OCI-LY7 (cell line): Measurements from ENCODE around the gene SPTLC2. TPM values are rescaled to one million over a fixed set of nuclear protein-coding genes. Genes with fewer than 3 reads are reported as not detected.
"Not testable (repeated sequence)": the region's sequence is repeated elsewhere in the genome, so short reads cannot be mapped to it uniquely, and the experiment has no call there.

Experiments used
- BruUV-seq: library from RNA; stranded (reverse); fragments of 400-500 nt; replicated peaks from 2 replicates; lab custom pipeline; 2021; lab: Mats Ljungman, UMichigan
- CTCF ChIA-PET: fragments of 300-600 bp; sonication (Branson Sonifier 250); formaldehyde crosslinking; loops from one replicate; lab custom pipeline; 2022; ENCODE audit warnings: antibody characterized with exemption; ENCODE audit not compliant: unreplicated experiment; lab: Charles Lee
- POLR2A ChIA-PET: fragments of 300-600 bp; sonication (Branson Sonifier 250); formaldehyde crosslinking; loops from one replicate; lab custom pipeline; 2022; ENCODE audit warnings: antibody characterized with exemption; lab: Charles Lee
- DNase-seq: peaks from one replicate; pipeline ENCODE4 v3.0.0-alpha.2; 2015; ENCODE audit warnings: low spot score
- H2AFZ ChIP-seq: fragments of 200-600 bp; sonication (generic), shearing (Covaris generic); 2 replicates; pipeline ENCODE4 v1.6.1; 2014; ENCODE audit warnings: mild to moderate bottlenecking, antibody characterized with exemption, low read length, moderate library complexity
- H3K27ac ChIP-seq: fragments of 200-600 bp; sonication (generic); 2 replicates; pipeline ENCODE4 v1.5.1; 2014; ENCODE audit warnings: mixed run types, low read depth, mild to moderate bottlenecking, moderate library complexity, low read length, inconsistent platforms; ENCODE audit not compliant: poor library complexity, severe bottlenecking
- H3K36me3 ChIP-seq: fragments of 200-600 bp; sonication (generic); 2 replicates; pipeline ENCODE4 v1.6.1; 2014; ENCODE audit warnings: mild to moderate bottlenecking, antibody characterized with exemption, low read length, moderate library complexity, mixed read lengths; ENCODE audit not compliant: insufficient read depth
- H3K4me1 ChIP-seq: fragments of 200-600 bp; sonication (generic); 2 replicates; pipeline ENCODE4 v1.5.1; 2014; ENCODE audit warnings: mild to moderate bottlenecking, low read length; ENCODE audit not compliant: insufficient read depth, poor library complexity, severe bottlenecking
- H3K4me2 ChIP-seq: fragments of 200-600 bp; sonication (generic); 2 replicates; pipeline ENCODE4 v1.6.1; 2014; ENCODE audit warnings: mild to moderate bottlenecking, low read length
- H3K4me3 ChIP-seq: fragments of 200-600 bp; sonication (generic); 2 replicates; pipeline ENCODE4 v1.5.1; 2014; ENCODE audit warnings: mild to moderate bottlenecking, low read depth, low read length; ENCODE audit not compliant: poor library complexity, severe bottlenecking
- H3K79me2 ChIP-seq: fragments of 200-600 bp; sonication (generic); 2 replicates; pipeline ENCODE4 v1.6.1; 2016; ENCODE audit warnings: low read depth, mild to moderate bottlenecking, low read length, moderate library complexity, mixed read lengths; ENCODE audit not compliant: insufficient read depth
- H3K9me2 ChIP-seq: fragments of 200-600 bp; sonication (generic); 2 replicates; pipeline ENCODE4 v1.6.1; 2016; ENCODE audit warnings: mild to moderate bottlenecking, low read length, mixed read lengths; ENCODE audit not compliant: insufficient read depth
- H3K9me3 ChIP-seq: fragments of 200-600 bp; sonication (generic); 2 replicates; pipeline ENCODE4 v1.6.1; 2014; ENCODE audit warnings: mild to moderate bottlenecking, mixed run types, low read length, mixed read lengths
- H4K20me1 ChIP-seq: fragments of 200-600 bp; sonication (generic); 2 replicates; pipeline ENCODE4 v1.6.1; 2014; ENCODE audit warnings: mild to moderate bottlenecking, antibody characterized with exemption, low read length, moderate library complexity, mixed read lengths; ENCODE audit not compliant: insufficient read depth
- EZH2phosphoT487 ChIP-seq: fragments of 200-600 bp; sonication (generic); IDR thresholded peaks from 2 replicates; pipeline ENCODE4 v1.6.1; 2018; ENCODE audit warnings: low read depth, borderline replicate concordance, mild to moderate bottlenecking, mixed run types, antibody characterized with exemption, low read length, moderate library complexity, mixed read lengths
- intact Hi-C: fragments of 100-400 bp; cut with micrococcal nuclease; formaldehyde crosslinking; loops from one replicate; pipeline ENCODE4 v1.10.0; 2022; ENCODE audit not compliant: unreplicated experiment
- total RNA-seq, 2 experiments: library from RNA; depleted of rRNA in 1 of 2; stranded (reverse); fragments of >200 nt in 1 of 2; shearing (Covaris generic) in 1 of 2; gene quantifications; 2 replicates each; pipeline ENCODE4 v1.2.3, GENCODE V29; 2014 to 2022
- TF ChIP-seq, protein P1 (sequence below): fragments of 200-600 bp; sonication (generic); conservative IDR thresholded peaks from 2 replicates; pipeline ENCODE4 v1.5.1; 2014; ENCODE audit warnings: mild to moderate bottlenecking, antibody characterized with exemption, low read length, moderate library complexity, mixed read lengths

The SPTLC2 gene
- total RNA-seq, 2 experiments from 2014 or later = 14.7 to 45.1 TPM

DNA sequence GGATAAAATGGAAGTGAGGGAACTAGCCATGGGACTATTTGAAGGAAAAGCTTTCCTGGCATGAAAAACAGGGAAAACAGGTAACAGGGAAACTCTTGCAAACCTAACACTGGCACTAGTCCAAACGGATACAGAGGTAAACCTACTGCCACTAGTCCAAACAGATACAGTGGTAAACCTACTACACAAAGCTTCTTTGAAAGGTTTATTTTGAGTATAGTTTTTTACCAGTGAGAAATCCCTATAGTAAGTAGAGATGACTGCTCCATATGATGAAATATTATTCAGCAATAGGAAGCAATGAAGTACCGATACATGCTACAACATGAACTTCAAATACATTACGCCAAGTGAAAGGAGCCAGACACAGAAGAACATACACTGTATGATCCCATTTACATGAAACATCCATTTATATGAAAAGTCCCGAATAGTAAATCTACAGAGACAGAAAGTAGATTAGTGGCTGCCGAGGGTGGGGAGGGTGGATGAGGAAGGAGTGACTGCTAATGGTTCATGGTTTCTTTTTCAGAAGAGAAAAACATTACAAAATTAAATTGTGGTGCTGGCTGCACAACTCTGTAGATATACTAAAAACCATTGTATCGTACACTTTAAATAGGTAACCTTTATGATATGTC lies 25.5 kb downstream of the SPTLC2 start:
- intact Hi-C loops = loop anchor here (10.0 kb wide), 1 partner anchor 556 kb away; no protein-coding TSS in a partner anchor
- H3K36me3 ChIP-seq = peaks cover 37% of the 10 kb centered on the region
- ChIA-PET POLR2A (interaction anchor here (1.2 to 2.2 kb wide), 3 partner anchors 16 to 132 kb away, joined by 3 to 12 read pairs (median 3); no protein-coding TSS in a partner anchor), CTCF (no interaction called here)
- no peaks in the 10 kb centered on the region for H3K9me2 ChIP-seq
- BruUV-seq = no TSS peak
- H3K27ac ChIP-seq = peak overlapping the region; percentile 91
- peaks cover 90% of the 10 kb centered on the region for H3K79me2 ChIP-seq
- no peaks in the 10 kb centered on the region; the same call in 1 of the 2 replicates for H3K9me3 ChIP-seq
- peak overlapping the region; percentile 43 for H3K4me3 ChIP-seq
- TF ChIP-seq, protein P1, sequence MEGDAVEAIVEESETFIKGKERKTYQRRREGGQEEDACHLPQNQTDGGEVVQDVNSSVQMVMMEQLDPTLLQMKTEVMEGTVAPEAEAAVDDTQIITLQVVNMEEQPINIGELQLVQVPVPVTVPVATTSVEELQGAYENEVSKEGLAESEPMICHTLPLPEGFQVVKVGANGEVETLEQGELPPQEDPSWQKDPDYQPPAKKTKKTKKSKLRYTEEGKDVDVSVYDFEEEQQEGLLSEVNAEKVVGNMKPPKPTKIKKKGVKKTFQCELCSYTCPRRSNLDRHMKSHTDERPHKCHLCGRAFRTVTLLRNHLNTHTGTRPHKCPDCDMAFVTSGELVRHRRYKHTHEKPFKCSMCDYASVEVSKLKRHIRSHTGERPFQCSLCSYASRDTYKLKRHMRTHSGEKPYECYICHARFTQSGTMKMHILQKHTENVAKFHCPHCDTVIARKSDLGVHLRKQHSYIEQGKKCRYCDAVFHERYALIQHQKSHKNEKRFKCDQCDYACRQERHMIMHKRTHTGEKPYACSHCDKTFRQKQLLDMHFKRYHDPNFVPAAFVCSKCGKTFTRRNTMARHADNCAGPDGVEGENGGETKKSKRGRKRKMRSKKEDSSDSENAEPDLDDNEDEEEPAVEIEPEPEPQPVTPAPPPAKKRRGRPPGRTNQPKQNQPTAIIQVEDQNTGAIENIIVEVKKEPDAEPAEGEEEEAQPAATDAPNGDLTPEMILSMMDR = no peak
- TF ChIP-seq EZH2phosphoT487 = no peak
- DNase-seq = no peak
- no peak overlapping the region for H2AFZ ChIP-seq
- H4K20me1 ChIP-seq = no peaks in the 10 kb centered on the region
- H3K4me1 ChIP-seq = peaks cover 99% of the 10 kb centered on the region
- peak overlapping the region; percentile 89 for H3K4me2 ChIP-seq

DNA sequence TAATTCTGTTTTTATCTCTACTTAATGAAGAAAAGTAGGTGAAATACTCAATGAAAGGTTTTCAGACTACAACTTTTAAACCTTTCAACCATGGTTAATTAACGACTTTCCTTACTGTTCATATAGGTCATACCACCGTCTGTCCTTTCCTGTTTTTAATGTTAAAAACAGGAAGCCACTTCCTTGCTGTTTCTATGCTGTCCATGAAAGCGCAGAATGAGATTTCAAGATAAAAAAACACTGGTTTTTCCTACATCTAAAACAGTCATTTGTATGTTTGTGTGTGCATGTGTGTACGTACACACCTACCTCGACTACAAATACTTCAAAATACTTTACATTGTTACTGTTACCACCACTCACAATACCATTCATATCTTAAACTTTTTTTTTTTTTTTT lies 27.3 kb downstream of the SPTLC2 start:
- peaks cover 93% of the 10 kb centered on the region for H3K79me2 ChIP-seq
- CTCF ChIA-PET = no interaction called here
- peak overlapping the region; percentile 91 for H3K27ac ChIP-seq
- H3K4me3 ChIP-seq = peak overlapping the region; percentile 45
- no TSS peak for BruUV-seq
- H3K4me2 ChIP-seq = peak overlapping the region; percentile 80
- H4K20me1 ChIP-seq = no peaks in the 10 kb centered on the region
- no peak overlapping the region for H2AFZ ChIP-seq
- POLR2A ChIA-PET = interaction anchor here (0.6 to 2.2 kb wide), 4 partner anchors 17 to 686 kb away, joined by 3 to 12 read pairs (median 4); no protein-coding TSS in a partner anchor
- peak; percentile 55 for DNase-seq
- peaks cover 23% of the 10 kb centered on the region for H3K36me3 ChIP-seq
- no peaks in the 10 kb centered on the region; the same call in 1 of the 2 replicates for H3K9me3 ChIP-seq
- no peaks in the 10 kb centered on the region for H3K9me2 ChIP-seq
- TF ChIP-seq, protein P1 = no peak
- no peak for TF ChIP-seq EZH2phosphoT487
- intact Hi-C loops = no loop called here
- H3K4me1 ChIP-seq = peaks cover 89% of the 10 kb centered on the region

DNA sequence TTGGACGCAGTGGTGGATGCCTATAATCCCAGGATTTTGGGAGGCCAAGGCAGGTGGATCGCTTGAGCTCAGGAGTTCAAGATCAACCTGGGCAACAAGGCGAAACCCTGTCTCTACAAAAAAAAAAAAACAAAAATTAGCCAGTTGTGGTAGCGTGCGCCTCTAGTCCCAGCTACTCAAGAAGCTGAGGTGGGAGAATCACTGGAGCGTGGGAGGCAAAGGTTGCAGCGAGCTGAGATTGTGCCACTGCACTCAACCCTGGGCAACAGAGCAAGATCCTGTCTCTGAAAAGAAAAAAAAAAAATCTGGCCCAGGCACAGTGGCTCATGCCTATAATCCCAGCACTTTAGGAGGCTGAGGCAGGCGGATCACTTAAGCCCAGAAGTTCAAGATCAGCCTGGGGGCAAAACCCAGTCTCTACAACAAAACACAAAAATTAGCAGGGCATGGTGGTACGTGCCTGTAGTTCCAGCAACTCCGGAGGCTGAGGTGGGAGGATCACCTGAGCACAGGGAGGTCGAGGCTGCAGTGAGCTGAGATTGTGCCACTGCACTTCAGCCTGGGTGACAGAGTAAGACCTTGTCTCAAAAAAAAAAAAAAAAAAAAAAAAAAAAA lies 27.9 kb downstream of the SPTLC2 start:
- H2AFZ ChIP-seq, H3K9me3 ChIP-seq, H4K20me1 ChIP-seq, BruUV-seq, CTCF ChIA-PET, H3K9me2 ChIP-seq: not testable (repeated sequence)
- peak; percentile 88 for DNase-seq
- peaks cover 94% of the 10 kb centered on the region for H3K79me2 ChIP-seq
- H3K36me3 ChIP-seq = peaks cover 21% of the 10 kb centered on the region
- peak overlapping the region; percentile 80 for H3K4me2 ChIP-seq
- peak overlapping the region; percentile 53 for H3K4me3 ChIP-seq
- peaks cover 84% of the 10 kb centered on the region for H3K4me1 ChIP-seq
- intact Hi-C loops = loop anchor here (1.0 kb wide), 1 partner anchor 28 kb away; the partner anchor contains the start of gene SPTLC2
- H3K27ac ChIP-seq = peak overlapping the region; percentile 91
- POLR2A ChIA-PET = interaction anchor here (0.6 to 1.4 kb wide), 8 partner anchors 9 to 196 kb away, joined by 3 to 4 read pairs (median 3); no protein-coding TSS in a partner anchor
